Endothelial cell of umbilical vein (primary cell): ENCODE data around the gene BANK1. TPM values are rescaled to one million over a fixed set of nuclear protein-coding genes. Genes with fewer than 3 reads are reported as not detected.

Experiments used
- BruUV-seq: library from RNA; stranded (reverse); fragments of 400-500 nt; replicated peaks from 2 replicates; lab custom pipeline; 2021; lab: Mats Ljungman, UMichigan
- CTCF ChIA-PET: fragments of 300-600, 350-600 bp; sonication (Branson Sonifier 250); formaldehyde crosslinking; loops from one replicate; lab custom pipeline; 2021; ENCODE audit warnings: antibody characterized with exemption, inconsistent platforms; lab: Charles Lee
- POLR2A ChIA-PET: fragments of 300-600, 350-600 bp; sonication (Branson Sonifier 250); formaldehyde crosslinking; loops from one replicate; lab custom pipeline; 2021; ENCODE audit warnings: antibody characterized with exemption, inconsistent platforms; lab: Charles Lee
- DNase-seq: peaks from one replicate; pipeline ENCODE4 v3.0.0-alpha.2; 2011; ENCODE audit warnings: low read depth, low spot score
- FAIRE-seq: peaks from 2 replicates; lab custom pipeline; 2011; peaks lifted over from hg19 to GRCh38; lab: Jason Lieb, UNC
- H2AFZ ChIP-seq: 2 replicates; pipeline ENCODE4 v1.6.0; 2012; ENCODE audit warnings: low read depth, low read length, control low read depth, inconsistent platforms
- H3K27ac ChIP-seq: 2 replicates; pipeline ENCODE4 v1.5.1; 2011; ENCODE audit warnings: low read depth, mild to moderate bottlenecking, control low read depth, low read length, moderate library complexity; ENCODE audit not compliant: insufficient read depth
- H3K27me3 ChIP-seq, 2 experiments: 2 replicates each; pipeline versions ENCODE4 v1.6.0 to v1.6.1; 2011; ENCODE audit warnings: low read length in 2 of 2, mixed read lengths in 1 of 2; ENCODE audit not compliant: control insufficient read depth in 2 of 2, insufficient read depth in 2 of 2
- H3K36me3 ChIP-seq, 2 experiments: 2 replicates in 1 of 2; 3 replicates in 1 of 2; pipeline ENCODE4 v1.5.1; 2011; ENCODE audit warnings: low read length in 2 of 2, mild to moderate bottlenecking in 1 of 2, moderate library complexity in 1 of 2; ENCODE audit not compliant: control insufficient read depth in 2 of 2, insufficient read depth in 2 of 2; ENCODE audit errors: extremely low read depth in 1 of 2
- H3K4me1 ChIP-seq: 3 replicates; pipeline ENCODE4 v1.5.1; 2011; ENCODE audit warnings: mild to moderate bottlenecking, low read length; ENCODE audit not compliant: control insufficient read depth, insufficient read depth; ENCODE audit errors: extremely low read depth
- H3K4me2 ChIP-seq: 2 replicates; pipeline ENCODE4 v1.6.1; 2011; ENCODE audit warnings: low read length, control low read depth, mixed read lengths; ENCODE audit not compliant: insufficient read depth
- H3K4me3 ChIP-seq, 3 experiments: fragments of 200-600 bp in 1 of 3; sonication (generic), shearing (Covaris generic) in 1 of 3; replicated peaks in 1 of 3; 2 replicates each; pipeline ENCODE4 v1.5.1; 2011 to 2016; ENCODE audit warnings: control low read depth in 3 of 3, low read length in 3 of 3, mild to moderate bottlenecking in 2 of 3, inconsistent platforms in 1 of 3, low read depth in 1 of 3, moderate library complexity in 1 of 3; ENCODE audit not compliant: insufficient read depth in 1 of 3
- H3K79me2 ChIP-seq: 2 replicates; pipeline ENCODE4 v1.6.0; 2012; ENCODE audit warnings: low read length, inconsistent platforms; ENCODE audit not compliant: control insufficient read depth, insufficient read depth
- H3K9ac ChIP-seq: replicated peaks from 2 replicates; pipeline ENCODE3; 2011; ENCODE audit warnings: low read length, control low read depth; ENCODE audit not compliant: insufficient read depth; ENCODE audit errors: extremely low read depth
- H3K9me1 ChIP-seq: replicated peaks from 3 replicates; pipeline ENCODE4 v1.6.0; 2011; ENCODE audit warnings: mild to moderate bottlenecking, low read length; ENCODE audit not compliant: control insufficient read depth, insufficient read depth; ENCODE audit errors: extremely low read depth
- H3K9me3 ChIP-seq: replicated peaks from 2 replicates; pipeline ENCODE4 v1.5.1; 2012; ENCODE audit warnings: low read length, inconsistent platforms; ENCODE audit not compliant: control insufficient read depth, insufficient read depth
- H4K20me1 ChIP-seq: replicated peaks from 2 replicates; pipeline ENCODE3; 2011; ENCODE audit warnings: mild to moderate bottlenecking, low read length; ENCODE audit not compliant: control insufficient read depth, insufficient read depth; ENCODE audit errors: extremely low read depth
- EZH2 ChIP-seq: IDR thresholded peaks from 2 replicates; pipeline ENCODE4 v1.6.1; 2012; ENCODE audit warnings: borderline replicate concordance, low read depth, mild to moderate bottlenecking, moderate library complexity, low read length, inconsistent platforms; ENCODE audit not compliant: severe bottlenecking
- FOS ChIP-seq: IDR thresholded peaks from 2 replicates; pipeline ENCODE4 v1.6.1; 2011; ENCODE audit warnings: mild to moderate bottlenecking, low read length, moderate library complexity, borderline replicate concordance; ENCODE audit not compliant: insufficient read depth
- GATA2 ChIP-seq: IDR thresholded peaks from 2 replicates; pipeline ENCODE4 v1.7.0; 2011; ENCODE audit warnings: low read depth, mild to moderate bottlenecking, moderate library complexity, mixed read lengths, low read length; ENCODE audit not compliant: insufficient read length, insufficient read depth
- JUN ChIP-seq: IDR thresholded peaks from 2 replicates; pipeline ENCODE4 v1.6.1; 2011; ENCODE audit warnings: borderline replicate concordance, low read depth; ENCODE audit not compliant: insufficient read length, insufficient read depth
- MYC ChIP-seq: IDR thresholded peaks from one replicate; pipeline ENCODE4 v1.6.1; 2011; ENCODE audit warnings: mild to moderate bottlenecking, low read depth, low read length
- POLR2A ChIP-seq: IDR thresholded peaks from 2 replicates; pipeline ENCODE4 v1.6.1; 2012; ENCODE audit warnings: low read depth, mild to moderate bottlenecking, control low read depth, low read length
- POLR2AphosphoS5 ChIP-seq: IDR thresholded peaks from 2 replicates; pipeline ENCODE4 v1.6.1; 2012; ENCODE audit warnings: low read depth, mild to moderate bottlenecking, control low read depth, low read length, moderate library complexity; ENCODE audit not compliant: insufficient read depth
- dilution Hi-C: fragments of 300-500 bp; cut with MboI; formaldehyde crosslinking; loops from one replicate; pipeline ENCODE4 v1.15.0; 2019; ENCODE audit warnings: low sequenced_read_pairs; ENCODE audit not compliant: extremely low pct_ligation_motif_present
- intact Hi-C: fragments of 100-400 bp; cut with micrococcal nuclease; formaldehyde crosslinking; loops from one replicate; pipeline ENCODE4 v1.10.0; 2022
- polyA plus RNA-seq, 4 experiments: library from polyadenylated mRNA; depleted of rRNA in 3 of 4; stranded (reverse) in 3 of 4; unstranded in 1 of 4; fragments of >200 nt; gene quantifications; 2 replicates each; pipeline versions ENCODE4 v1.2.1 to v1.2.3, GENCODE V29; 2011 to 2012; ENCODE audit warnings: missing spikeins in 1 of 4
- total RNA-seq: library from RNA; stranded (reverse); gene quantifications from 2 replicates; pipeline ENCODE4 v1.2.3, GENCODE V29; 2021
- TF ChIP-seq, protein P1 (sequence below): IDR thresholded peaks from 2 replicates; pipeline ENCODE4 v1.6.1; 2011; ENCODE audit not compliant: insufficient read depth, insufficient read length
- TF ChIP-seq, protein P2 (sequence below), 2 donors: IDR thresholded peaks; 1 replicate in 1 of 2; 2 replicates in 1 of 2; pipeline ENCODE4 v1.5.1; 2011; ENCODE audit warnings: low read length in 2 of 2, mild to moderate bottlenecking in 2 of 2, moderate library complexity in 2 of 2, control low read depth in 1 of 2, inconsistent platforms in 1 of 2, low read depth in 1 of 2; ENCODE audit not compliant: insufficient read depth in 1 of 2; ENCODE audit errors: extremely low read depth in 1 of 2

The BANK1 gene
- total and polyA plus RNA-seq, 2 donors (not counting 3 experiments of a cell fraction or from before 2014, with no cell fraction given) = 0.29 to 0.32 TPM

DNA sequence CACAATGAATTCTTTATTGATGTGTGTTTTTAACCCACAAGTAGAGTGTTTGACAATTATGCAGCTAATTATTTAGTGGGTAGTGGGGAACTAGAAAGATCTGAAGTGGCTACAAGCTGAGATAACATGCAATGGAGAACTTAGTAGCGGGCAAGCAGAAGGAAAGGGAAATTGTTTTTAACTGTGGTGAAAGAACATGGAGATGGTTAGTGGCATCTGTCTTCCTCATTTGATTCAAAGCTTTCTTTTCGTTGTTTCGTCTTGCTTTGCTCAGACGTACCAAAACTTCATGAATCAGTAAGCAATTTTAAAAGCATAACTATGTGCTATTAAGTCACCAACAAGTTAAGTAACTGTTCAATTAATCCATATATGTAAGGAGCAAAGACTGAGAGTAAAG is 169.9 kb downstream of the BANK1 start:
- H3K9me3 ChIP-seq = no peaks in the 10 kb centered on the region
- H2AFZ ChIP-seq = no peak overlapping the region
- no peaks in the 10 kb centered on the region for H3K4me1 ChIP-seq
- no peak for DNase-seq
- intact Hi-C loops (no loop called here), dilution Hi-C loops (no loop called here)
- TF ChIP-seq EZH2 (no peak), JUN (no peak), FOS (no peak), POLR2A (no peak), MYC (no peak)
- TF ChIP-seq, protein P1, sequence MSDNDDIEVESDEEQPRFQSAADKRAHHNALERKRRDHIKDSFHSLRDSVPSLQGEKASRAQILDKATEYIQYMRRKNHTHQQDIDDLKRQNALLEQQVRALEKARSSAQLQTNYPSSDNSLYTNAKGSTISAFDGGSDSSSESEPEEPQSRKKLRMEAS = no peak
- H4K20me1 ChIP-seq = no peaks in the 10 kb centered on the region
- no peaks in the 10 kb centered on the region for H3K79me2 ChIP-seq
- H3K27ac ChIP-seq = no peak overlapping the region
- FAIRE-seq = no peak
- no peak overlapping the region for H3K4me3 ChIP-seq
- ChIA-PET POLR2A (no interaction called here), CTCF (interaction anchor here (0.8 kb wide), 1 partner anchor 10 kb away, joined by 4 read pairs; no protein-coding TSS in a partner anchor)
- no TSS peak for BruUV-seq
- no peaks in the 10 kb centered on the region for H3K27me3 ChIP-seq
- H3K36me3 ChIP-seq = no peaks in the 10 kb centered on the region
- H3K4me2 ChIP-seq = no peak overlapping the region
- no peaks in the 10 kb centered on the region for H3K9me1 ChIP-seq
- H3K9ac ChIP-seq = no peak overlapping the region

DNA sequence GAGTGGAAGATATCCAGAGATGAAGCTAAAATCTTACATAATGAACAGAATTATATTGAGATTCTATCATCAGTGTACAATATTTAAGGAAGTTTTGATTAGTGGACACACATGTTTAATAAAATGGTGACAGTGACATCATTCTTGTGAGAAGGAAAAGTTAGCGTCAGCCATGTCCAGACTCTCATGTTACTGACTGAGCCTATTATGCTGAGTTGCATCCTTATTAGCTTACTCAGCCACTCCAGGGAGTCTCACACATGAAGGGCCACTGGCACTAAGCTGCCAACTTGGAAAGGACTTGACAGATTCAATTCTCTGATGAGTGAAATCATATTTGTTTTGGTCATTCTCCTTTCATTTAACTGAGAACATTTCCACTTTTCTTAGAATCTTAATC is 170.6 kb downstream of the BANK1 start:
- Histone ChIP-seq H3K9me3 (no peaks in the 10 kb centered on the region), H2AFZ (no peak overlapping the region), H3K4me2 (no peak overlapping the region), H3K4me1 (no peaks in the 10 kb centered on the region), H3K9me1 (no peaks in the 10 kb centered on the region), H3K36me3 (no peaks in the 10 kb centered on the region), H4K20me1 (no peaks in the 10 kb centered on the region), H3K4me3 (no peak overlapping the region), H3K79me2 (no peaks in the 10 kb centered on the region), H3K27ac (no peak overlapping the region), H3K27me3 (no peaks in the 10 kb centered on the region), H3K9ac (no peak overlapping the region)
- ChIA-PET POLR2A (no interaction called here), CTCF (interaction anchor here (0.8 kb wide), 1 partner anchor 9 kb away, joined by 4 read pairs; no protein-coding TSS in a partner anchor)
- no peak for TF ChIP-seq POLR2AphosphoS5
- TF ChIP-seq MYC = no peak
- TF ChIP-seq POLR2A = no peak
- TF ChIP-seq, protein P2, sequence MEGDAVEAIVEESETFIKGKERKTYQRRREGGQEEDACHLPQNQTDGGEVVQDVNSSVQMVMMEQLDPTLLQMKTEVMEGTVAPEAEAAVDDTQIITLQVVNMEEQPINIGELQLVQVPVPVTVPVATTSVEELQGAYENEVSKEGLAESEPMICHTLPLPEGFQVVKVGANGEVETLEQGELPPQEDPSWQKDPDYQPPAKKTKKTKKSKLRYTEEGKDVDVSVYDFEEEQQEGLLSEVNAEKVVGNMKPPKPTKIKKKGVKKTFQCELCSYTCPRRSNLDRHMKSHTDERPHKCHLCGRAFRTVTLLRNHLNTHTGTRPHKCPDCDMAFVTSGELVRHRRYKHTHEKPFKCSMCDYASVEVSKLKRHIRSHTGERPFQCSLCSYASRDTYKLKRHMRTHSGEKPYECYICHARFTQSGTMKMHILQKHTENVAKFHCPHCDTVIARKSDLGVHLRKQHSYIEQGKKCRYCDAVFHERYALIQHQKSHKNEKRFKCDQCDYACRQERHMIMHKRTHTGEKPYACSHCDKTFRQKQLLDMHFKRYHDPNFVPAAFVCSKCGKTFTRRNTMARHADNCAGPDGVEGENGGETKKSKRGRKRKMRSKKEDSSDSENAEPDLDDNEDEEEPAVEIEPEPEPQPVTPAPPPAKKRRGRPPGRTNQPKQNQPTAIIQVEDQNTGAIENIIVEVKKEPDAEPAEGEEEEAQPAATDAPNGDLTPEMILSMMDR (IDR thresholded peaks at IDR 0.05; ENCODE audit: extremely low read depth in 1 of 2, insufficient read depth in 1 of 2, low read depth in 1 of 2, low read length in 2 of 2) = no peak
- TF ChIP-seq EZH2 = no peak
- TF ChIP-seq, protein P1 = no peak
- TF ChIP-seq JUN = no peak
- no peak for TF ChIP-seq GATA2
- TF ChIP-seq FOS = no peak
- intact Hi-C loops (no loop called here), dilution Hi-C loops (no loop called here)
- DNase-seq (no peak), FAIRE-seq (no peak)
- no TSS peak for BruUV-seq
